ENCODE data around the gene MYL9.

Gene MYL9

DNA sequence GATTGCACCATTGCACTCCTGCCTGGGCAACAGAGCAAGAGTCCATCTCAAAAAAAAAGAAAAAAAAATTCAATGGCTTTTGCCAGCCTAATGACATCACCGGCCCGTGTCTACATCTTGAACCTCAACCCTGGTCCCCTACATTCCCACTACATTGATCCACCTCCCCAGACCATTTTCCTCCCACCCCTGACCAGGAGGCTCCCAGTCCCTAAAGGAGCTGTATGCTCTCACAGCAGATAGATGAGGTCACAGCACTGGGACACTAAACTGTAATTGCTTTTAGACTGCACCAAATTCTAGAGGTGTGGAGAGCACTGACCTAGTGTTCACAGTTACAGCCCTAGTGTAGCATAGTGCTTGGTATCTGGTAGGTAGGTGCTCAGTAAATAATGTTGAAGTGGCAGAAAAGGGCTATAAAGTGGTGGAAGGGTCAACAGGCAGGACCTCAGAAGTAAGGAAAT lies 42.7 kb downstream of the MYL9 start:
- no peak for DNase-seq (ENCODE audit: low read depth)

DNA sequence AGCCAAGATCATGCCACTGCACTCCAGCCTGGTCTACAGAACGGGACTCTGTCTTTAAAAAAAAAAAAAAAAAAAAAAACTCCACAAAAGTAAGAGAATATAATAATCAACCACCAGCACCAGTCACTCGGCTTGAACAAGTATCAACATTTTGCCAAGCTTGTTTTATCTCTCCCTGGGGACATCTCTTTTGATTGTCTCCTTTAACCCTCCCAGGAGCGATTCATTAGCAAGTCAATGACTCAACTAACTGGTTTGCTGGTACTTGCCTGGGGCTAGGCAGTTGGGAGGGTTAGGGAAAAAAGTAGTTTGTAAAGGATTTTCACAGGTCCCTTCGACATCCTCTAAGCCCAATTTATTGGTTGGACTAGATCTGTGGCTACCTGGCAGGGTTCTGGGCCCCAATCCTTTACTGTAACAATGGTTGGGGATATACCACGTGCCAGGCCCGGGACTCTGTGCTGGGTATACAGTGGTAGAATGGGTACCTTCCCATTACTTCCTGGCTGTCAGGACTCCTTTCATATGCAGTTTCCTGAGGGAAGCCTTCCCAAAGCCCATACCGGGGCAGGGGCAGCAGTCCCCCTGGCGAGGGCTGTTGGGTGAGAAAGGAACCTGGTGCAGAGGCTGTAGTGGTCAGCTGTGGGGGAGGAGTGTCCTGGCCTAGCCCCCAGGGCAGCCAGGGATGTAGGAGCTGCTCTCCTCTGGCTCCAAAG lies 44.2 kb downstream of the MYL9 start:
- DNase-seq (ENCODE audit: low read depth): no peak

DNA sequence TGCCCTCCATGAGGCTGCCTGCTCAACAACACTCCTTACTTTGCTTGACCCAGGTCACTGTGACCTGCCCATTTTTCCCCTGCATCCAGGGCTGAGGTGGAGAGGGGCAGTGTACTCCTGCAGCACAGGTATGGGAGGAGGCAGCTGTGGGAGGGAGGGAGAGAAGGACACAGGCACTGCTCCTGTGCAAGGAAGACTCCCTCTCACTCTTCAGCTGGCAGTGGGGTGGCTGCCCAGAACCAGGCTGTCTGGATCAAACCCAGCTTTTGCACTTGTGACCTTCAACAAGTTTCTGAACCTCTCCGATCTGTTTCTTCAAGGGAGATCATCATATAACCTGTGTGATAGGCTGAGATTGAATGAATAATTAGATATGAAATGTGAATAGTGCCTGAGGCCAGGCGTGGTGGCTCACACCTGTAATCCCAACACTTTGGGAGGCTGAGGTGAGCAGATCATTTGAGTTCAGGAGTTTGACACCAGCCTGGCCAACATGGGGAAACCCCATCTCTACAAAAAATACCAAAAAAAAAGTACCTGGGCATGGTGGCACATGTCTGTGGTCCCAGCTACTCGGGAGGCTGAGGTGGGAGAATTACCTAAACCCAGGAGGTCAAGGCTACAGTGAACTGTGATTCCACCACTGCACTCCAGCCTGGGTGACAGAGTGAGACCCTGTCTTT lies 46.2 kb downstream of the MYL9 start:
- DNase-seq (ENCODE audit: low read depth): no peak

DNA sequence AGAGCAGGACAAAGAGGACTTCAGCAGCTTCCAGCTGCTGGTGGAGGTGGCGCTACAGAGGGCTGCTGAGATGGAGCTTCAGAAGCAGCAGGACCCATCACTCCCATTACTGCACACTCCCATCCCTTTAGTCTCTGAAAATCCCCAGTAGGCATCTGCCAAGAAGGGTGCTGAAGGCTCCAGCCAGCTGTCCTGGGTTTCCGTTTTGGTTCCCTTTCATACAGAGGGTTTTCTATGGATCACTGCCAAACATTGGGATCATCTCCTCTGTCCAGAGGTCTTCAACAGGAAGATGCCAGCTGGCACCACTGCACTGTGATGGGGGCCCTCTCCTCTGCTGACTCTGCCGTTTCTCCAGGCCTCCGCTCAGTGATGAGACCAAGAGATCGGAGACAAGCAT lies 50.0 kb downstream of the MYL9 start:
- DNase-seq (ENCODE audit: low read depth): no peak

DNA sequence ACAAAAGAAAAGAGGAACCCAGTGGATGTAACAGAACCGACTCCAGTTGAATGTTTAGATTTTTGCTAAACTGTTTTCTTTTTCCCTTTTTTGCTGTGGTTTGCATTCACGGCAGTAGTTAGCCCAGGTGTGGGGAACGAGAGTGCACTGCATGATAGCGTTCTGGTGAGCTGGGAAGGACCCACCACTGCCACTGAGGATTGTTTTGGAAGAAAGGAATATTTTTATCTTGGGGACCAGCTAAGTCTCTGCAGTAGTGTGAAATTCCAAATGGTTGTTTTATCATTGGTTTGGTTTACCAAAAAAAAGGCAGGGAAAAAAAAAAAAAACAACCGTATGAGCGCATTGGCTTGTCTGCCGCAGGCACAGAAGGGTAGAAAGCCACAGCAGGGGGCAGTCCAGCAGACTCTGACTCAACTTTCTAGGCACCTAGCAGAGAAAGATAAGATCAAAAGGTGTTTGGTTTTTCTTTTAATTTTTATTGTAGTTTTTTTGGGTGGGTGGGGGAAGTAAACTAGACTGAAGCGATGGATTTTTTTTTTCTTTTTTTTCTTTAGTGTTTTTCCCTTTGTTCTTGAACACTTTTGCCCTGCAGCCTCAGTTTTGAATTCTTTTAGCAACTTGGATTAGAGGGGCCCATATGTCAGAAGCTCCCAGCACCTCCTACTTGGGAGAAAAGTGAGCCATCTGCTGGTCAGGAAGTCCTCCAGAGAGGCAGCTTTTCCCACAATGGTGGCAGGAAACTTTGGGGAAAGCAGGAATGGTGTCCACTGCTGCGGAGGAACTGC lies 50.7 kb downstream of the MYL9 start:
- no peak for DNase-seq (ENCODE audit: low read depth)

DNA sequence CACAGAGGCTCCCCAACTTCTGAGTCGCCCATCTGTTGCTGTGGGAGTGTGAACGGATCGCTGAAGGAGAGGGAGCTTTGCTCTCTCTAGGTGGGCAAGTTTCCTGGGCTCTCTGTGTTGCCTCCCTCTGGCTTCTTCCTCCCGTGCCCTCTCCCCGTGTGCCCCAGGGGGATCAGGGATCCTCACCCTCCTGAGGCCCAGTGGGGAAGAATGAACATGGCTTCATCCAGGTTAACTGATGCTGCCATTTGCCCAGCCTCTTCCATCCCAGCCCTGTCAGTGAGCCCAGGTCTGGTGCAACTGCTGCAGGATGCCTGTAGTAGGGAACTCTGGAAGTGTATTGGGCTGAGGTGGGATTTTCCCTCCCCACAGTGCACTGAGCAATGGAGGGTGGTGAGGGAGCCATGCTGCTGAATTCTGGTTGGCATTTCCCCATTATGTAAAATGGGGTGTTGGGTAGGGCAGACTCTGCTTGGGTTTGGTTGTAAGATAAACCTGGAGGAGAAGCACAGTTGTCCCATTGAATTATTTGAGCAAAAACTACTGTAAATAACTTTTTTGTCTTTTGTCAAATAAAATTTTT lies 52.1 kb downstream of the MYL9 start:
- DNase-seq (ENCODE audit: low read depth): no peak

DNA sequence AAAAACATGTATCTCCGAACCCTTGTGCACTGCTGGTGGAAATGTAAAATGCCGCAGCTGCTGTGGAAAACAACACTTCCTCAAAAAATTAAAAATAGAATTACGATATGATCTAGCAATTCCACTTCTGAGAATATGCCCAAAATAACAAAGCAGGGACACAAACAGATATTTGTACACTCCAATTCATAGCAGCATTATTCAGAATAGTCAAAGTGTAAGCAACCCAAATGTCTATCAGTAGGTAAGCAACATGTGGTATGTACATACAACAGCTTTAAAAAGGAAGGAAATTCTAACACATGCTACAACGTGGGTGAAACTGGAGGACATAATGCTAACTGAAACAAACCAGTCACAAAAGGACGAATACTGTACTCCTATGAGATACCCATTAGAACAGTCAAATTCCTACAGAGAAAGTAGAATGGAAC lies 58.6 kb downstream of the MYL9 start:
- DNase-seq (ENCODE audit: low read depth): no peak
